ENCODE data around the gene RFC4.

Gene RFC4

GRCh38 chr3:186806089-186807055 lies at the start of gene RFC4:
TSS of gene RFC4 (minus strand) at chr3:186806482. CDS start at chr3:186804713, 1,769 bp downstream.
- ChIA-PET CTCF (interaction anchor here (1.2 to 1.4 kb wide), 2 partner anchors 16 to 192 kb away, joined by 3 read pairs; no protein-coding TSS in a partner anchor), POLR2A (interaction anchor here (0.6 to 4.2 kb wide), 6 partner anchors 14 to 544 kb away, joined by 3 to 35 read pairs (median 4); partner anchors contain the start of genes DNAJB11 and EIF4A2)
- H3K4me3 ChIP-seq (ENCODE audit: low read depth, low read length) = peak within 1 kb of the TSS; percentile 95
- H3K9me3 ChIP-seq (ENCODE audit: control insufficient read depth, insufficient read depth, low read depth, low read length) = no peaks in the 10 kb centered on the region
- H3K27ac ChIP-seq (ENCODE audit: extremely low read depth, low read depth, low read length) = peak within 1 kb of the TSS; percentile 88
- no peaks in the 10 kb centered on the region for H3K4me1 ChIP-seq (ENCODE audit: control insufficient read depth, insufficient read depth, low read length)
- H3K36me3 ChIP-seq (ENCODE audit: control insufficient read depth in 2 of 2, insufficient read depth in 1 of 2, low read length in 2 of 2) = peaks cover 21 to 35% of the 10 kb centered on the region in 2 experiments; a peak in 2 of 3 replicates
- TF ChIP-seq, protein P1, sequence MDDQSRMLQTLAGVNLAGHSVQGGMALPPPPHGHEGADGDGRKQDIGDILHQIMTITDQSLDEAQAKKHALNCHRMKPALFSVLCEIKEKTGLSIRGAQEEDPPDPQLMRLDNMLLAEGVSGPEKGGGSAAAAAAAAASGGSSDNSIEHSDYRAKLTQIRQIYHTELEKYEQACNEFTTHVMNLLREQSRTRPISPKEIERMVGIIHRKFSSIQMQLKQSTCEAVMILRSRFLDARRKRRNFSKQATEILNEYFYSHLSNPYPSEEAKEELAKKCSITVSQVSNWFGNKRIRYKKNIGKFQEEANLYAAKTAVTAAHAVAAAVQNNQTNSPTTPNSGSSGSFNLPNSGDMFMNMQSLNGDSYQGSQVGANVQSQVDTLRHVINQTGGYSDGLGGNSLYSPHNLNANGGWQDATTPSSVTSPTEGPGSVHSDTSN (CRISPR knock-in tag; IDR thresholded peaks at IDR 0.05) = peak; percentile 91; the same call in 1 of the 2 replicates
- no peak for TF ChIP-seq ZBTB44 (tag by site-specific recombination; IDR thresholded peaks at IDR 0.05)
- TF ChIP-seq ZNF501 (tag by site-specific recombination; IDR thresholded peaks at IDR 0.05) = peak; percentile 78; the same call in 1 of the 2 replicates
- TF ChIP-seq, protein P2, sequence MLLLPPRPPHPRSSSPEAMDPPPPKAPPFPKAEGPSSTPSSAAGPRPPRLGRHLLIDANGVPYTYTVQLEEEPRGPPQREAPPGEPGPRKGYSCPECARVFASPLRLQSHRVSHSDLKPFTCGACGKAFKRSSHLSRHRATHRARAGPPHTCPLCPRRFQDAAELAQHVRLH (tag by site-specific recombination; IDR thresholded peaks at IDR 0.05) = peak; percentile 87
- peak; percentile 94 for TF ChIP-seq ZNF335 (tag by site-specific recombination; conservative IDR thresholded peaks at IDR 0.05)
- peak; percentile 35; the same call in 1 of the 2 replicates for TF ChIP-seq ZNF600 (tag by site-specific recombination; IDR thresholded peaks at IDR 0.05)
- peak; percentile 39; the same call in 1 of the 2 replicates for TF ChIP-seq ZFP3 (tag by site-specific recombination; IDR thresholded peaks at IDR 0.05; ENCODE audit: low read depth)
- TF ChIP-seq, protein P3, sequence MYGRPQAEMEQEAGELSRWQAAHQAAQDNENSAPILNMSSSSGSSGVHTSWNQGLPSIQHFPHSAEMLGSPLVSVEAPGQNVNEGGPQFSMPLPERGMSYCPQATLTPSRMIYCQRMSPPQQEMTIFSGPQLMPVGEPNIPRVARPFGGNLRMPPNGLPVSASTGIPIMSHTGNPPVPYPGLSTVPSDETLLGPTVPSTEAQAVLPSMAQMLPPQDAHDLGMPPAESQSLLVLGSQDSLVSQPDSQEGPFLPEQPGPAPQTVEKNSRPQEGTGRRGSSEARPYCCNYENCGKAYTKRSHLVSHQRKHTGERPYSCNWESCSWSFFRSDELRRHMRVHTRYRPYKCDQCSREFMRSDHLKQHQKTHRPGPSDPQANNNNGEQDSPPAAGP (tag by site-specific recombination; IDR thresholded peaks at IDR 0.05) = 0 out of 2 replicates have a peak, but pooled peaks have one; percentile 37
- no peak for TF ChIP-seq ZNF433 (tag by site-specific recombination; IDR thresholded peaks at IDR 0.05; ENCODE audit: low read depth)
- TF ChIP-seq ZBTB48 (tag by site-specific recombination; IDR thresholded peaks at IDR 0.05) = no peak
- no peak for TF ChIP-seq ZNF548 (tag by site-specific recombination; IDR thresholded peaks at IDR 0.05)
- TF ChIP-seq ZBTB8A (tag by site-specific recombination; IDR thresholded peaks at IDR 0.05) = peak; percentile 83
- TF ChIP-seq ZNF558 (tag by site-specific recombination; IDR thresholded peaks at IDR 0.05) = no peak
- no peak for TF ChIP-seq PRDM1 (tag by site-specific recombination; IDR thresholded peaks at IDR 0.05)
- TF ChIP-seq, protein P4, sequence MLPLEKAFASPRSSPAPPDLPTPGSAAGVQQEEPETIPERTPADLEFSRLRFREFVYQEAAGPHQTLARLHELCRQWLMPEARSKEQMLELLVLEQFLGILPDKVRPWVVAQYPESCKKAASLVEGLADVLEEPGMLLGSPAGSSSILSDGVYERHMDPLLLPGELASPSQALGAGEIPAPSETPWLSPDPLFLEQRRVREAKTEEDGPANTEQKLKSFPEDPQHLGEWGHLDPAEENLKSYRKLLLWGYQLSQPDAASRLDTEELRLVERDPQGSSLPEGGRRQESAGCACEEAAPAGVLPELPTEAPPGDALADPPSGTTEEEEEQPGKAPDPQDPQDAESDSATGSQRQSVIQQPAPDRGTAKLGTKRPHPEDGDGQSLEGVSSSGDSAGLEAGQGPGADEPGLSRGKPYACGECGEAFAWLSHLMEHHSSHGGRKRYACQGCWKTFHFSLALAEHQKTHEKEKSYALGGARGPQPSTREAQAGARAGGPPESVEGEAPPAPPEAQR (tag by site-specific recombination; IDR thresholded peaks at IDR 0.05) = no peak
- no peak for TF ChIP-seq ZNF292 (tag by site-specific recombination; IDR thresholded peaks at IDR 0.05; ENCODE audit: borderline replicate concordance, low read depth)
- no peak for TF ChIP-seq EGR2 (tag by site-specific recombination; IDR thresholded peaks at IDR 0.05; ENCODE audit: low read depth)
- no peak for TF ChIP-seq ZNF626 (tag by site-specific recombination; IDR thresholded peaks at IDR 0.05)
- TF ChIP-seq ZNF266 (tag by site-specific recombination; IDR thresholded peaks at IDR 0.05; ENCODE audit: low read depth) = no peak
- TF ChIP-seq, protein P5, sequence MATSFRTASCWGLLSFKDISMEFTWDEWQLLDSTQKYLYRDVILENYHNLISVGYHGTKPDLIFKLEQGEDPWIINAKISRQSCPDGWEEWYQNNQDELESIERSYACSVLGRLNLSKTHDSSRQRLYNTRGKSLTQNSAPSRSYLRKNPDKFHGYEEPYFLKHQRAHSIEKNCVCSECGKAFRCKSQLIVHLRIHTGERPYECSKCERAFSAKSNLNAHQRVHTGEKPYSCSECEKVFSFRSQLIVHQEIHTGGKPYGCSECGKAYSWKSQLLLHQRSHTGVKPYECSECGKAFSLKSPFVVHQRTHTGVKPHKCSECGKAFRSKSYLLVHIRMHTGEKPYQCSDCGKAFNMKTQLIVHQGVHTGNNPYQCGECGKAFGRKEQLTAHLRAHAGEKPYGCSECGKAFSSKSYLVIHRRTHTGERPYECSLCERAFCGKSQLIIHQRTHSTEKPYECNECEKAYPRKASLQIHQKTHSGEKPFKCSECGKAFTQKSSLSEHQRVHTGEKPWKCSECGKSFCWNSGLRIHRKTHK (tag by site-specific recombination; IDR thresholded peaks at IDR 0.05) = no peak
- no peak for TF ChIP-seq ZNF571 (tag by site-specific recombination; IDR thresholded peaks at IDR 0.05)
- TF ChIP-seq ZNF654 (tag by site-specific recombination; IDR thresholded peaks at IDR 0.05; ENCODE audit: low read depth) = no peak
- TF ChIP-seq, protein P6, sequence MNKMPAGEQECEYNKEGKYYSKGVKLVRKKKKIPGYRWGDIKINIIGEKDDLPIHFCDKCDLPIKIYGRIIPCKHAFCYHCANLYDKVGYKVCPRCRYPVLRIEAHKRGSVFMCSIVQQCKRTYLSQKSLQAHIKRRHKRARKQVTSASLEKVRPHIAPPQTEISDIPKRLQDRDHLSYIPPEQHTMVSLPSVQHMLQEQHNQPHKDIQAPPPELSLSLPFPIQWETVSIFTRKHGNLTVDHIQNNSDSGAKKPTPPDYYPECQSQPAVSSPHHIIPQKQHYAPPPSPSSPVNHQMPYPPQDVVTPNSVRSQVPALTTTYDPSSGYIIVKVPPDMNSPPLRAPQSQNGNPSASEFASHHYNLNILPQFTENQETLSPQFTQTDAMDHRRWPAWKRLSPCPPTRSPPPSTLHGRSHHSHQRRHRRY (tag by site-specific recombination; IDR thresholded peaks at IDR 0.05) = no peak
- TF ChIP-seq ZNF549 (tag by site-specific recombination; IDR thresholded peaks at IDR 0.05) = no peak
- peak; percentile 85 for TF ChIP-seq ZNF76 (tag by site-specific recombination; IDR thresholded peaks at IDR 0.05; ENCODE audit: borderline replicate concordance, low read depth)
- no peak for TF ChIP-seq ZNF530 (tag by site-specific recombination; IDR thresholded peaks at IDR 0.05; ENCODE audit: low read depth)
- TF ChIP-seq ZNF114 (tag by site-specific recombination; IDR thresholded peaks at IDR 0.05) = no peak
- TF ChIP-seq ZNF211 (tag by site-specific recombination; IDR thresholded peaks at IDR 0.05; ENCODE audit: low read depth) = no peak

Measured in HEK293 (cell line).